GM21619 (cell line): ENCODE measurements around the gene OR7G3.

ENCODE experiments used
- ATAC-seq: cut with Tn5 transposase; IDR thresholded peaks from one replicate; pipeline ENCODE4 v1.9.1; 2021; ENCODE audit not compliant: unreplicated experiment

Gene OR7G3

GRCh38 chr19:9109959-9110358, 16.8 kb downstream of the OR7G3 start:
- no peak for ATAC-seq

- no peak for ATAC-seq
These were observed 19.4 kb downstream of the OR7G3 start, which contains the start of gene OR7G2 for GRCh38 chr19:9107375-9107774. OR7G2 (minus strand) TSS chr19:9107475; CDS start chr19:9103243, 4,232 bp downstream.

GRCh38 chr19:9086761-9087160, 40.0 kb downstream of the OR7G3 start, which contains the start of gene OR1M1:
OR1M1 (plus strand) TSS chr19:9087061; CDS start chr19:9093245, 6,184 bp downstream.
- no peak for ATAC-seq

GRCh38 chr19:9078651-9079050, 48.1 kb downstream of the OR7G3 start:
- no peak for ATAC-seq

- no peak for ATAC-seq
These were observed 49.8 kb downstream of the OR7G3 start for GRCh38 chr19:9076901-9077300.
